Amniotic epithelial cell (primary cell): ENCODE measurements around the gene ERICH2.

Source experiments
- DNase-seq: peaks from one replicate; pipeline ENCODE4 v3.0.0-alpha.2; 2010; ENCODE audit warnings: low read depth

Gene ERICH2

GRCh38 chr2:170817093-170818035 lies 47.2 kb downstream of the ERICH2 start:
- peak; percentile 15 for DNase-seq

- no peak for DNase-seq
Observed at GRCh38 chr2:170818036-170818751, 48.0 kb downstream of the ERICH2 start.

- no peak for DNase-seq
Observed at GRCh38 chr2:170818752-170819470, 48.7 kb downstream of the ERICH2 start.

GRCh38 chr2:170819680-170820664 lies 49.8 kb downstream of the ERICH2 start:
- DNase-seq: no peak

- no peak for DNase-seq
Observed at GRCh38 chr2:170820757-170821530, 50.8 kb downstream of the ERICH2 start.

GRCh38 chr2:170821531-170822289 lies 51.5 kb downstream of the ERICH2 start:
- no peak for DNase-seq

GRCh38 chr2:170822290-170823087 lies 52.3 kb downstream of the ERICH2 start:
- DNase-seq: no peak

- DNase-seq: no peak
Observed at GRCh38 chr2:170823088-170823897, 53.1 kb downstream of the ERICH2 start.

- DNase-seq: no peak
Observed at GRCh38 chr2:170823898-170824215, 53.7 kb downstream of the ERICH2 start.

- DNase-seq: no peak
Observed at GRCh38 chr2:170824526-170825015, 54.4 kb downstream of the ERICH2 start.

- no peak for DNase-seq
Observed at GRCh38 chr2:170827841-170828532, 57.8 kb downstream of the ERICH2 start.

GRCh38 chr2:170828533-170828916 lies 58.3 kb downstream of the ERICH2 start:
- no peak for DNase-seq

- DNase-seq: no peak
Observed at GRCh38 chr2:170829036-170829435, 58.9 kb downstream of the ERICH2 start.

GRCh38 chr2:170830166-170830565 lies 60.0 kb downstream of the ERICH2 start:
- no peak for DNase-seq

GRCh38 chr2:170831115-170831514 lies 60.9 kb downstream of the ERICH2 start:
- DNase-seq: no peak

GRCh38 chr2:170836027-170836426 lies 65.8 kb downstream of the ERICH2 start:
- peak; percentile 10 for DNase-seq

GRCh38 chr2:170840717-170841210 lies 70.6 kb downstream of the ERICH2 start:
- no peak for DNase-seq
